Measurements from ENCODE around the gene DAND5. TPM values are rescaled to one million over a fixed set of nuclear protein-coding genes. Genes with fewer than 3 reads are reported as not detected.
"Not testable (repeated sequence)": the region's sequence is repeated elsewhere in the genome, so short reads cannot be mapped to it uniquely, and the experiment has no call there.

The DAND5 gene
- total and polyA plus RNA-seq, 9 of the 15 experiments (the other 6 are each of a cell fraction or from before 2014, with no cell fraction given): 0.22 to 0.83 (median 0.60) TPM

DNA sequence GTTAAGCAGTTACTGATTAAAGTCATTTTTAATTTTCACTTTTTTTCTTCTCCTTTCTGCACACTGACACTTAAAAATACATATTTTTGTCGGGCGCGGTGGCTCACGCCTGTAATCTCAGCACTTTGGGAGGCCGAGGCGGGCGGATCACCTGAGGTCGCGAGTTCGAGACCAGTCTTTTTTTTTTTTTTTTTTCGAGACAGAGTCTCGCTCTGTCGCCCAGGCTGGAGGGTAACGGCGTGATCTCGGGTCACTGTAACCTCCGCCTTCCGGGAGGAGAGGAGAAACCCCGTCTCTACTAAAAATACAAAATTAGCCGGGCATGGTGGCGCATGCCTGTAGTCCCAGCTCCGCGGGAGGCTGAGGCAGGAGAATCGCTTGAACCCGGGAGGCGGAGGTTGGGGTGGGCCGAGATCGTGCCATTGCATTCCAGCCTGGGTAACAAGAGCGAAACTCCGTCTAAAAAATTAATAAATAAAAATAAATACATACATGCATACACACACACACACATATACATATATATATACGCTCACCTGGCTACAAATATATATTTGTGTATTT, 11.9 kb upstream of the DAND5 start (continued):
- TF ChIP-seq ZBTB40 (IDR thresholded peaks at IDR 0.05): peak; percentile 61
- TF ChIP-seq ZBTB40 (CRISPR knock-in tag; IDR thresholded peaks at IDR 0.05): not testable (repeated sequence)
- TF ChIP-seq, protein P1, sequence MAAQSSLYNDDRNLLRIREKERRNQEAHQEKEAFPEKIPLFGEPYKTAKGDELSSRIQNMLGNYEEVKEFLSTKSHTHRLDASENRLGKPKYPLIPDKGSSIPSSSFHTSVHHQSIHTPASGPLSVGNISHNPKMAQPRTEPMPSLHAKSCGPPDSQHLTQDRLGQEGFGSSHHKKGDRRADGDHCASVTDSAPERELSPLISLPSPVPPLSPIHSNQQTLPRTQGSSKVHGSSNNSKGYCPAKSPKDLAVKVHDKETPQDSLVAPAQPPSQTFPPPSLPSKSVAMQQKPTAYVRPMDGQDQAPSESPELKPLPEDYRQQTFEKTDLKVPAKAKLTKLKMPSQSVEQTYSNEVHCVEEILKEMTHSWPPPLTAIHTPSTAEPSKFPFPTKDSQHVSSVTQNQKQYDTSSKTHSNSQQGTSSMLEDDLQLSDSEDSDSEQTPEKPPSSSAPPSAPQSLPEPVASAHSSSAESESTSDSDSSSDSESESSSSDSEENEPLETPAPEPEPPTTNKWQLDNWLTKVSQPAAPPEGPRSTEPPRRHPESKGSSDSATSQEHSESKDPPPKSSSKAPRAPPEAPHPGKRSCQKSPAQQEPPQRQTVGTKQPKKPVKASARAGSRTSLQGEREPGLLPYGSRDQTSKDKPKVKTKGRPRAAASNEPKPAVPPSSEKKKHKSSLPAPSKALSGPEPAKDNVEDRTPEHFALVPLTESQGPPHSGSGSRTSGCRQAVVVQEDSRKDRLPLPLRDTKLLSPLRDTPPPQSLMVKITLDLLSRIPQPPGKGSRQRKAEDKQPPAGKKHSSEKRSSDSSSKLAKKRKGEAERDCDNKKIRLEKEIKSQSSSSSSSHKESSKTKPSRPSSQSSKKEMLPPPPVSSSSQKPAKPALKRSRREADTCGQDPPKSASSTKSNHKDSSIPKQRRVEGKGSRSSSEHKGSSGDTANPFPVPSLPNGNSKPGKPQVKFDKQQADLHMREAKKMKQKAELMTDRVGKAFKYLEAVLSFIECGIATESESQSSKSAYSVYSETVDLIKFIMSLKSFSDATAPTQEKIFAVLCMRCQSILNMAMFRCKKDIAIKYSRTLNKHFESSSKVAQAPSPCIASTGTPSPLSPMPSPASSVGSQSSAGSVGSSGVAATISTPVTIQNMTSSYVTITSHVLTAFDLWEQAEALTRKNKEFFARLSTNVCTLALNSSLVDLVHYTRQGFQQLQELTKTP (IDR thresholded peaks at IDR 0.05; ENCODE audit: low read depth in 1 of 2, partially characterized antibody in 2 of 2): peak in 1 of 2 experiments; percentile 62
- TF ChIP-seq NBN (IDR thresholded peaks at IDR 0.05; ENCODE audit: low read depth): peak; percentile 88
- TF ChIP-seq ARID1B (IDR thresholded peaks at IDR 0.05): peak; percentile 19; the same call in 1 of the 2 replicates
- TF ChIP-seq GTF3C2 (IDR thresholded peaks at IDR 0.05; ENCODE audit: borderline replicate concordance, extremely low read depth, insufficient read length): peak; percentile 73
- 0 out of 2 replicates have a peak, but pooled peaks have one; percentile 79 for TF ChIP-seq TRIM25 (IDR thresholded peaks at IDR 0.05; ENCODE audit: borderline replicate concordance)
- TF ChIP-seq SMARCA4 (IDR thresholded peaks at IDR 0.05): peak; percentile 57; the same call in 1 of the 2 replicates
- TF ChIP-seq ARNT (IDR thresholded peaks at IDR 0.05): 0 out of 4 replicates have a peak, but pooled peaks of 1 of the 2 experiments have one; percentile 32

Measured in K562 (cell line).